Natural killer cell (primary cell): ENCODE measurements around the gene AKAP9. TPM values are rescaled to one million over a fixed set of nuclear protein-coding genes. Genes with fewer than 3 reads are reported as not detected.
A peak's percentile ranks its signal among the peaks of the same experiment; 100 is the strongest.
"Not testable (repeated sequence)": the region's sequence is repeated elsewhere in the genome, so short reads cannot be mapped to it uniquely, and the experiment has no call there.

Experiments used
- ATAC-seq, 3 donors: fragments of 150-1000 bp in 2 of 3; fragments of 200-7000 bp in 1 of 3; cut with Tn5 transposase; 1 replicate in 1 of 3; 2 replicates in 2 of 3; pipeline ENCODE4 v1.10.0; 2021; ENCODE audit warnings: mild to moderate bottlenecking in 2 of 3, moderate library complexity in 2 of 3
- DNase-seq, 2 donors: peaks; one replicate each; pipeline versions ENCODE4 v3.0.0 to v3.0.0-alpha.2; 2013 to 2021; ENCODE audit warnings: mixed read lengths in 1 of 2
- H3K27ac ChIP-seq: one replicate; pipeline ENCODE4 v1.5.1; 2013; ENCODE audit warnings: mild to moderate bottlenecking, low read length
- H3K27me3 ChIP-seq: one replicate; pipeline ENCODE4 v1.6.1; 2013; ENCODE audit warnings: low read length; ENCODE audit not compliant: control insufficient read depth, insufficient read depth
- H3K36me3 ChIP-seq: one replicate; pipeline ENCODE4 v1.6.1; 2013; ENCODE audit warnings: low read length; ENCODE audit not compliant: control insufficient read depth, insufficient read depth
- H3K4me1 ChIP-seq: one replicate; pipeline ENCODE4 v1.6.1; 2013; ENCODE audit warnings: low read length; ENCODE audit not compliant: control insufficient read depth, insufficient read depth
- H3K4me3 ChIP-seq: one replicate; pipeline ENCODE4 v1.5.1; 2013; ENCODE audit warnings: low read length
- H3K9me3 ChIP-seq: one replicate; pipeline ENCODE4 v1.6.1; 2013; ENCODE audit warnings: low read length; ENCODE audit not compliant: control insufficient read depth, insufficient read depth
- H3K27ac Mint-ChIP-seq, 2 donors: one replicate each; pipeline ENCODE4 v1.8.0; 2022; ENCODE audit warnings: mild to moderate bottlenecking in 2 of 2, mixed read lengths in 2 of 2, moderate library complexity in 1 of 2
- H3K27me3 Mint-ChIP-seq, 2 donors: one replicate each; pipeline ENCODE4 v1.8.0; 2022; ENCODE audit warnings: low read depth in 2 of 2, mixed read lengths in 2 of 2
- H3K36me3 Mint-ChIP-seq: one replicate; pipeline ENCODE4 v1.8.0; 2022; ENCODE audit warnings: mixed read lengths
- H3K4me1 Mint-ChIP-seq, 2 donors: one replicate each; pipeline ENCODE4 v1.8.0; 2022; ENCODE audit warnings: mixed read lengths in 2 of 2
- H3K4me3 Mint-ChIP-seq: one replicate; pipeline ENCODE4 v1.8.0; 2022; ENCODE audit warnings: mild to moderate bottlenecking, moderate library complexity, mixed read lengths
- H3K9me3 Mint-ChIP-seq, 2 donors: one replicate each; pipeline ENCODE4 v1.8.0; 2022; ENCODE audit warnings: mixed read lengths in 2 of 2
- CTCF ChIP-seq: fragments of 200-600 bp; IDR thresholded peaks from one replicate; pipeline ENCODE4 v1.8.0; 2022; ENCODE audit warnings: antibody characterized with exemption
- WGBS: methylation state at CpG from one replicate; pipeline ENCODE4 v1.1.7; 2013; ENCODE audit warnings: missing lambda C conversion rate; ENCODE audit not compliant: insufficient coverage; 5-methylcytosine and 5-hydroxymethylcytosine counted together
- intact Hi-C: fragments of 100-400 bp; cut with micrococcal nuclease; formaldehyde crosslinking; loops from one replicate; pipeline ENCODE4 v1.14.2; 2022
- total RNA-seq, 4 donors: library from RNA; stranded (reverse); fragments of 120-200 nt in 1 of 4; gene quantifications; one replicate each; pipeline versions ENCODE4 v1.2.3 to v1.2.4, GENCODE V29; 2013 to 2022

Gene AKAP9
- 10 to 100 TPM; 78.8 to 93.0 (median 81.9) TPM for total RNA-seq
- 133 TPM for total RNA-seq (2013)

- no peak for TF ChIP-seq CTCF
- WGBS, result under 1% methylated on average over 59 of the region's 59 CpGs
- peak; percentile 82 to 91 for DNase-seq
Measured at GRCh38 chr7:91940572-91941341, at the start of gene AKAP9. TSS of gene AKAP9 (plus strand) at chr7:91940862. CDS start at chr7:91941100, 238 bp downstream.

GRCh38 chr7:91892099-91892705, 48.5 kb upstream of the AKAP9 start:
- no peak overlapping the region for H3K27ac Mint-ChIP-seq
- no peaks in the 10 kb centered on the region for H3K9me3 Mint-ChIP-seq
- ATAC-seq (no peak), DNase-seq (no peak)
- H3K4me1 Mint-ChIP-seq, result no peaks in the 10 kb centered on the region
- Histone ChIP-seq H3K36me3 (no peaks in the 10 kb centered on the region), H3K27me3 (peaks cover 2% of the 10 kb centered on the region), H3K27ac (no peak overlapping the region), H3K4me1 (no peaks in the 10 kb centered on the region), H3K9me3 (no peaks in the 10 kb centered on the region), H3K4me3 (no peak overlapping the region)
- TF ChIP-seq CTCF, result no peak
- H3K36me3 Mint-ChIP-seq, result no peaks in the 10 kb centered on the region
- intact Hi-C loops, result no loop called here
- 61% methylated on average over 3 of the region's 3 CpGs for WGBS
- no peak overlapping the region for H3K4me3 Mint-ChIP-seq
- H3K27me3 Mint-ChIP-seq, result peaks cover 31 to 40% of the 10 kb centered on the region in 2 donors

More at GRCh38 chr7:91940572-91941341, at the start of gene AKAP9:
- no peaks in the 10 kb centered on the region for H3K27me3 ChIP-seq
- no peaks in the 10 kb centered on the region for H3K9me3 ChIP-seq
- H3K4me3 Mint-ChIP-seq, result peak within 1 kb of the TSS; percentile 96
- peak within 1 kb of the TSS; percentile 98 for H3K27ac ChIP-seq
- intact Hi-C loops, result loop anchor here (1.0 to 5.0 kb wide), 4 partner anchors 60 to 588 kb away; partner anchors contain the start of genes CYP51A1, GATAD1, MTERF1 and PEX1
- H3K27ac Mint-ChIP-seq, result peak within 1 kb of the TSS; percentile 91 to 96
- H3K9me3 Mint-ChIP-seq, result no peaks in the 10 kb centered on the region
- peaks cover 10% of the 10 kb centered on the region for H3K4me1 ChIP-seq
- peaks cover 29 to 35% of the 10 kb centered on the region in 2 donors for H3K4me1 Mint-ChIP-seq
- ATAC-seq, result peak; percentile 88 to 92 (median 92)
- H3K27me3 Mint-ChIP-seq, result peaks cover 8 to 9% of the 10 kb centered on the region in 2 donors
- H3K36me3 ChIP-seq, result no peaks in the 10 kb centered on the region
- H3K36me3 Mint-ChIP-seq, result no peaks in the 10 kb centered on the region
- H3K4me3 ChIP-seq, result peak within 1 kb of the TSS; percentile 95

GRCh38 chr7:91892821-91893340, 47.8 kb upstream of the AKAP9 start:
- H3K36me3 Mint-ChIP-seq, result no peaks in the 10 kb centered on the region
- no peaks in the 10 kb centered on the region for H3K4me1 Mint-ChIP-seq
- H3K27me3 ChIP-seq, result peaks cover 2% of the 10 kb centered on the region
- H3K4me1 ChIP-seq, result no peaks in the 10 kb centered on the region
- no peaks in the 10 kb centered on the region for H3K36me3 ChIP-seq
- no peaks in the 10 kb centered on the region for H3K9me3 Mint-ChIP-seq
- 100% methylated on average over 1 of the region's 2 CpGs for WGBS
- intact Hi-C loops, result no loop called here
- H3K27ac ChIP-seq, result no peak overlapping the region
- H3K27me3 Mint-ChIP-seq, result peaks cover 31 to 40% of the 10 kb centered on the region in 2 donors
- no peak overlapping the region for H3K4me3 ChIP-seq
- no peaks in the 10 kb centered on the region for H3K9me3 ChIP-seq
- no peak for TF ChIP-seq CTCF
- no peak overlapping the region for H3K27ac Mint-ChIP-seq
- ATAC-seq (no peak), DNase-seq (no peak)
- no peak overlapping the region for H3K4me3 Mint-ChIP-seq

- H3K9me3 Mint-ChIP-seq, ATAC-seq, H3K4me1 ChIP-seq, H3K4me3 ChIP-seq, H3K9me3 ChIP-seq, intact Hi-C loops, H3K27ac Mint-ChIP-seq, H3K27ac ChIP-seq, H3K36me3 ChIP-seq, DNase-seq, H3K36me3 Mint-ChIP-seq, H3K4me3 Mint-ChIP-seq, H3K4me1 Mint-ChIP-seq, H3K27me3 ChIP-seq: not testable (repeated sequence)
- WGBS, result 93% methylated on average over 5 of the region's 5 CpGs
- peaks cover 34 to 40% of the 10 kb centered on the region in 2 donors for H3K27me3 Mint-ChIP-seq
Measured at GRCh38 chr7:91893699-91894098, 47.0 kb upstream of the AKAP9 start.
